K562 (cell line): ENCODE measurements around the gene XPNPEP1. TPM values are rescaled to one million over a fixed set of nuclear protein-coding genes. Genes with fewer than 3 reads are reported as not detected.
A peak's percentile ranks its signal among the peaks of the same experiment; 100 is the strongest.

ENCODE experiments used
- BRF1 ChIP-seq: IDR thresholded peaks from 3 replicates; pipeline ENCODE4 v1.6.1; 2011; ENCODE audit warnings: borderline replicate concordance, mild to moderate bottlenecking; ENCODE audit not compliant: insufficient read length; ENCODE audit errors: extremely low read depth
- CCNT2 ChIP-seq: IDR thresholded peaks from 2 replicates; pipeline ENCODE4 v1.6.1; 2011; ENCODE audit warnings: borderline replicate concordance, low read depth, mild to moderate bottlenecking, moderate library complexity, mixed read lengths, low read length; ENCODE audit not compliant: insufficient read length; ENCODE audit errors: extremely low read depth
- EGR1 ChIP-seq: fragments of 450-650 bp; conservative IDR thresholded peaks from 2 replicates; pipeline ENCODE4 v1.6.1; 2017; ENCODE audit warnings: mild to moderate bottlenecking
- EP300 ChIP-seq: IDR thresholded peaks from 2 replicates; pipeline ENCODE4 v1.6.1; 2012; ENCODE audit warnings: low read length, improper control_type of control experiment
- HMG20B ChIP-seq: fragments of 250-450 bp; sonication (Bioruptor Pico); IDR thresholded peaks from 2 replicates; pipeline ENCODE4 v1.5.0; 2021; ENCODE audit warnings: mild to moderate bottlenecking
- KDM1A ChIP-seq, 2 experiments: fragments of 450-650 bp; IDR thresholded peaks; 2 replicates each; pipeline ENCODE4 v1.6.1; 2016; ENCODE audit warnings: mild to moderate bottlenecking in 2 of 2
- L3MBTL2 ChIP-seq: fragments of 450-650 bp; IDR thresholded peaks from 2 replicates; pipeline ENCODE4 v1.6.1; 2016; ENCODE audit warnings: mild to moderate bottlenecking, moderate library complexity
- NR2F6 ChIP-seq: fragments of 450-650 bp; formaldehyde crosslinking; IDR thresholded peaks from 2 replicates; pipeline ENCODE4 v1.4.0; 2020; ENCODE audit warnings: mild to moderate bottlenecking
- RAD51 ChIP-seq: fragments of 450-650 bp; IDR thresholded peaks from 2 replicates; pipeline ENCODE4 v1.7.1; 2016; ENCODE audit warnings: low read depth, mild to moderate bottlenecking, borderline replicate concordance
- TCF3 ChIP-seq: sonication (generic); formaldehyde crosslinking; IDR thresholded peaks from 2 replicates; pipeline ENCODE4 v1.4.0; 2020; ENCODE audit warnings: mild to moderate bottlenecking, missing genetic modification reagents
- TEAD4 ChIP-seq, 2 experiments: sonication (generic) in 1 of 2; formaldehyde crosslinking in 1 of 2; IDR thresholded peaks; 2 replicates each; pipeline versions ENCODE4 v1.6.1 to v1.8.0; 2012 to 2022; ENCODE audit warnings: borderline replicate concordance in 1 of 2, inconsistent platforms in 1 of 2, low read length in 1 of 2, mild to moderate bottlenecking in 1 of 2, missing genetic modification reagents in 1 of 2
- TOE1 ChIP-seq, 2 experiments: fragments of 450-650 bp in 1 of 2; sonication (generic) in 1 of 2; formaldehyde crosslinking in 1 of 2; IDR thresholded peaks; 2 replicates each; pipeline versions ENCODE4 v1.7.1 to v1.8.0; 2016 to 2022; ENCODE audit warnings: borderline replicate concordance in 2 of 2, mild to moderate bottlenecking in 2 of 2, antibody characterized with exemption in 1 of 2, inconsistent platforms in 1 of 2, low read depth in 1 of 2, missing genetic modification reagents in 1 of 2, moderate library complexity in 1 of 2
- TSC22D4 ChIP-seq: fragments of 450-650 bp; IDR thresholded peaks from 2 replicates; pipeline ENCODE4 v1.6.1; 2016; ENCODE audit warnings: missing genetic modification characterization, missing biosample characterization, control low read depth
- YY1 ChIP-seq, 3 experiments: IDR thresholded peaks; 2 replicates each; pipeline ENCODE4 v1.6.1; 2011; ENCODE audit warnings: low read length in 2 of 3, mild to moderate bottlenecking in 2 of 3, moderate library complexity in 2 of 3, borderline replicate concordance in 1 of 3, control low read depth in 1 of 3, low read depth in 1 of 3; ENCODE audit not compliant: insufficient read depth in 3 of 3, insufficient replicate concordance in 2 of 3, control insufficient read depth in 1 of 3, insufficient read length in 1 of 3; ENCODE audit errors: extremely low read depth in 1 of 3
- ZNF146 ChIP-seq: IDR thresholded peaks from one replicate; pipeline ENCODE4 v1.6.1; 2018; ENCODE audit warnings: missing compliant biosample characterization; ENCODE audit not compliant: unreplicated experiment
- ZNF79 ChIP-seq: fragments of 250-450 bp; sonication (Bioruptor Pico); IDR thresholded peaks from 2 replicates; pipeline ENCODE4 v1.4.0; 2020; ENCODE audit warnings: low read depth, mild to moderate bottlenecking, moderate library complexity
- ZSCAN29 ChIP-seq: fragments of 450-650 bp; IDR thresholded peaks from 2 replicates; pipeline ENCODE4 v1.6.1; 2017
- polyA plus RNA-seq, 8 experiments: library from polyadenylated mRNA; depleted of rRNA in 4 of 8; stranded (reverse) in 5 of 8; unstranded in 3 of 8; fragments of >200 nt; fragmentation: Nextera tagmentation in 2 of 8; fragmentation: Illumina TruSeq in 1 of 8; extraction: Ambion mirVana in 2 of 8; extraction: Trizol in 1 of 8; gene quantifications; 2 replicates each; pipeline versions ENCODE4 v1.2.1 to v1.2.3, GENCODE V29; 2011 to 2014; ENCODE audit warnings: inconsistent platforms in 1 of 8, missing spikeins in 1 of 8
- total RNA-seq, 7 experiments: library from RNA; depleted of rRNA in 6 of 7; stranded (reverse); fragments of >200 nt in 6 of 7; fragmentation: Illumina TruSeq in 2 of 7; extraction: Trizol in 2 of 7; gene quantifications; 2 replicates each; pipeline versions ENCODE4 v1.2.1 to v1.2.3, GENCODE V29; 2011 to 2021; ENCODE audit warnings: low replicate concordance in 1 of 7
- TF ChIP-seq, protein P1 (sequence below): fragments of 450-650 bp; formaldehyde crosslinking; IDR thresholded peaks from 2 replicates; pipeline ENCODE4 v1.4.0; 2020; ENCODE audit warnings: mild to moderate bottlenecking, mixed read lengths
- TF ChIP-seq, protein P2 (sequence below): sonication (generic); formaldehyde crosslinking; IDR thresholded peaks from 2 replicates; pipeline ENCODE4 v1.8.0; 2022; ENCODE audit warnings: missing genetic modification reagents, mild to moderate bottlenecking, moderate library complexity, borderline replicate concordance
- TF ChIP-seq, protein P3 (sequence below), 2 experiments: fragments of 450-650 bp; conservative IDR thresholded peaks; 2 replicates each; pipeline ENCODE4 v1.6.1; 2017; ENCODE audit warnings: mild to moderate bottlenecking in 2 of 2, moderate library complexity in 2 of 2
- TF ChIP-seq, protein P4 (sequence below): fragments of 450-650 bp; IDR thresholded peaks from 2 replicates; pipeline ENCODE4 v1.6.1; 2016

Gene XPNPEP1
- total and polyA plus RNA-seq, 9 of the 15 experiments (the other 6 are each of a cell fraction or from before 2014, with no cell fraction given), result 24.2 to 93.5 (median 40.1) TPM

DNA sequence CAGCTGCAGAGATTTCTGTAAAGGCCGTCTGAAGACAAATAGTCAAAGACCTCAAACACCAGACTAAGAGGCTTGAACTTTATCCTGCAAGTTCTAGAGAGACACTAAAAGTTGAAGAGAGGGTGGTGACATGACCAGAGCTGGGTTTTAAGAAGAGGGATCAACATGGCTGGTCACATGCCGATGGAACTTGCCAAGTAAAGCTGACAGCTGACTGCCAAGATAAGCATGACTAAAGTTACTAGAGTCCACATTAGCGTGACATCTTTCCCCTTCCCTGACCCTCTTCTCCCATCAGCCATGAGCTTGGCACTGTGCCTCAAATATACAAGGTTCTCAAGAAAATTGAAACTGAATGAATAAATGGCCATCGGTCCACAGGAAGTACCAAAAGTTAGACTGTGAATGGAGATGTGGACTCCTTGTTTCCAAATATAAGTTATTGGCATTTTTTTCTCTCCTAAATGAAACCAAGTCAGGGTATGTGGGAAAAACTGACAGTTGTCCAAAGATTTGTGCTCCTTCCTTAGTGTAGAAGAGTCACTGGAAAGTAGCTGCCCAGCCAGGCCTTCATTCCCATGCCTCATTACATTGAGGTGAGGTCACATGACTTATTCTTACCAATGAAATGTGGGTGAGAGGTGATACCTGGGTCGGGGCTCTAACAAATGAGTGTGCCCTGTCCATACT, 24.5 kb downstream of the XPNPEP1 start (continued):
- TF ChIP-seq, protein P1, sequence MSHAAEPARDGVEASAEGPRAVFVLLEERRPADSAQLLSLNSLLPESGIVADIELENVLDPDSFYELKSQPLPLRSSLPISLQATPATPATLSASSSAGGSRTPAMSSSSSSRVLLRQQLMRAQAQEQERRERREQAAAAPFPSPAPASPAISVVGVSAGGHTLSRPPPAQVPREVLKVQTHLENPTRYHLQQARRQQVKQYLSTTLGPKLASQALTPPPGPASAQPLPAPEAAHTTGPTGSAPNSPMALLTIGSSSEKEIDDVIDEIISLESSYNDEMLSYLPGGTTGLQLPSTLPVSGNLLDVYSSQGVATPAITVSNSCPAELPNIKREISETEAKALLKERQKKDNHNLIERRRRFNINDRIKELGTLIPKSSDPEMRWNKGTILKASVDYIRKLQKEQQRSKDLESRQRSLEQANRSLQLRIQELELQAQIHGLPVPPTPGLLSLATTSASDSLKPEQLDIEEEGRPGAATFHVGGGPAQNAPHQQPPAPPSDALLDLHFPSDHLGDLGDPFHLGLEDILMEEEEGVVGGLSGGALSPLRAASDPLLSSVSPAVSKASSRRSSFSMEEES (CRISPR knock-in tag), result peak; percentile 80
- TF ChIP-seq TEAD4 (IDR thresholded peaks at IDR 0.05; ENCODE audit: low read length) (peak; percentile 33; the same call in 1 of the 2 replicates), TEAD4 (CRISPR knock-in tag; IDR thresholded peaks at IDR 0.05; ENCODE audit: borderline replicate concordance) (no peak), L3MBTL2 (no peak; the same call in 1 of the 2 replicates), TCF3 (peak; percentile 74), TOE1 (IDR thresholded peaks at IDR 0.05; ENCODE audit: borderline replicate concordance) (peak; percentile 38; the same call in 1 of the 2 replicates), TOE1 (CRISPR knock-in tag; IDR thresholded peaks at IDR 0.05; ENCODE audit: borderline replicate concordance, low read depth) (no peak), RAD51 (peak; percentile 28; the same call in 1 of the 2 replicates), HMG20B (CRISPR knock-in tag) (no peak), YY1 (IDR thresholded peaks at IDR 0.05; ENCODE audit: borderline replicate concordance in 1 of 3, control insufficient read depth in 1 of 3, extremely low read depth in 1 of 3, insufficient read depth in 3 of 3, insufficient read length in 1 of 3, insufficient replicate concordance in 2 of 3, low read depth in 1 of 3, low read length in 2 of 3) (peak in 1 of 3 experiments; percentile 9), ZNF79 (no peak), TSC22D4 (tag) (no peak), NR2F6 (CRISPR knock-in tag) (no peak), CCNT2 (peak; percentile 36), EGR1 (no peak), ZSCAN29 (no peak), EP300 (peak; percentile 6; the same call in 1 of the 2 replicates), BRF1 (no peak), KDM1A (IDR thresholded peaks at IDR 0.05) (peak; percentile 33 to 42; a peak in 1 of 4 replicates), ZNF146 (CRISPR knock-in tag) (no peak)
- TF ChIP-seq, protein P2, sequence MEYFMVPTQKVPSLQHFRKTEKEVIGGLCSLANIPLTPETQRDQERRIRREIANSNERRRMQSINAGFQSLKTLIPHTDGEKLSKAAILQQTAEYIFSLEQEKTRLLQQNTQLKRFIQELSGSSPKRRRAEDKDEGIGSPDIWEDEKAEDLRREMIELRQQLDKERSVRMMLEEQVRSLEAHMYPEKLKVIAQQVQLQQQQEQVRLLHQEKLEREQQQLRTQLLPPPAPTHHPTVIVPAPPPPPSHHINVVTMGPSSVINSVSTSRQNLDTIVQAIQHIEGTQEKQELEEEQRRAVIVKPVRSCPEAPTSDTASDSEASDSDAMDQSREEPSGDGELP, result peak; percentile 70
- TF ChIP-seq, protein P3, sequence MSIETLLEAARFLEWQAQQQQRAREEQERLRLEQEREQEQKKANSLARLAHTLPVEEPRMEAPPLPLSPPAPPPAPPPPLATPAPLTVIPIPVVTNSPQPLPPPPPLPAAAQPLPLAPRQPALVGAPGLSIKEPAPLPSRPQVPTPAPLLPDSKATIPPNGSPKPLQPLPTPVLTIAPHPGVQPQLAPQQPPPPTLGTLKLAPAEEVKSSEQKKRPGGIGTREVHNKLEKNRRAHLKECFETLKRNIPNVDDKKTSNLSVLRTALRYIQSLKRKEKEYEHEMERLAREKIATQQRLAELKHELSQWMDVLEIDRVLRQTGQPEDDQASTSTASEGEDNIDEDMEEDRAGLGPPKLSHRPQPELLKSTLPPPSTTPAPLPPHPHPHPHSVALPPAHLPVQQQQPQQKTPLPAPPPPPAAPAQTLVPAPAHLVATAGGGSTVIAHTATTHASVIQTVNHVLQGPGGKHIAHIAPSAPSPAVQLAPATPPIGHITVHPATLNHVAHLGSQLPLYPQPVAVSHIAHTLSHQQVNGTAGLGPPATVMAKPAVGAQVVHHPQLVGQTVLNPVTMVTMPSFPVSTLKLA (conservative IDR thresholded peaks at IDR 0.05), result peak; percentile 27 to 53; a peak in 1 of 4 replicates
- TF ChIP-seq, protein P4, sequence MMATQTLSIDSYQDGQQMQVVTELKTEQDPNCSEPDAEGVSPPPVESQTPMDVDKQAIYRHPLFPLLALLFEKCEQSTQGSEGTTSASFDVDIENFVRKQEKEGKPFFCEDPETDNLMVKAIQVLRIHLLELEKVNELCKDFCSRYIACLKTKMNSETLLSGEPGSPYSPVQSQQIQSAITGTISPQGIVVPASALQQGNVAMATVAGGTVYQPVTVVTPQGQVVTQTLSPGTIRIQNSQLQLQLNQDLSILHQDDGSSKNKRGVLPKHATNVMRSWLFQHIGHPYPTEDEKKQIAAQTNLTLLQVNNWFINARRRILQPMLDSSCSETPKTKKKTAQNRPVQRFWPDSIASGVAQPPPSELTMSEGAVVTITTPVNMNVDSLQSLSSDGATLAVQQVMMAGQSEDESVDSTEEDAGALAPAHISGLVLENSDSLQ, result peak; percentile 15; the same call in 1 of the 2 replicates
